ENCODE results near the gene GMNC. TPM values are rescaled to one million over a fixed set of nuclear protein-coding genes. Genes with fewer than 3 reads are reported as not detected.

GMNC gene
- total RNA-seq, 1 donor from 2014 or later = 2.9 TPM

DNA sequence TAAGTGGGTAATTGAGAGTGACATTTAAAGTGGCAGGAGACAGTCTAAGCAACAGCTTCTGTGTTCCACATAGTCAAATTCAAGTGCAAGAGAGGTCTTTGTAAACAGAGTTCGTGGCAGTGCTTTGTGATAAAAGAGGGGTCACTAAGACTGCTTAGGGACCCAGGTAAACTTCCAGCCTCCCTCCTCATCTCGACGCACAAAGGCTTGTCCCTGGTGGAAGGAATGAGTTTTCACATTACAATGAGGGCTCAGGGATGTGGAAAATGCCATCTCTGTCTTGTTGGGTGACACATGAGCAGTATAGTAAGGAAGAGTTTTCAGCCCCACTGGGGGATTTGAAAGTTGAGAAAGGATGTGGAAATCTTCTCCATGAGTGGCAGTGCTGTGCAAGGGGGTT lies 7.3 kb downstream of the GMNC start:
- ATAC-seq (ENCODE audit: poor library complexity) = no peak
- intact Hi-C loops (cut with DNase I) = no loop called here
- no peak for DNase-seq

GRCh38 chr3:190854062-190854461 lies 8.4 kb downstream of the GMNC start:
- DNase-seq (no peak), ATAC-seq (ENCODE audit: poor library complexity) (no peak)
- intact Hi-C loops (cut with DNase I) = no loop called here

DNA sequence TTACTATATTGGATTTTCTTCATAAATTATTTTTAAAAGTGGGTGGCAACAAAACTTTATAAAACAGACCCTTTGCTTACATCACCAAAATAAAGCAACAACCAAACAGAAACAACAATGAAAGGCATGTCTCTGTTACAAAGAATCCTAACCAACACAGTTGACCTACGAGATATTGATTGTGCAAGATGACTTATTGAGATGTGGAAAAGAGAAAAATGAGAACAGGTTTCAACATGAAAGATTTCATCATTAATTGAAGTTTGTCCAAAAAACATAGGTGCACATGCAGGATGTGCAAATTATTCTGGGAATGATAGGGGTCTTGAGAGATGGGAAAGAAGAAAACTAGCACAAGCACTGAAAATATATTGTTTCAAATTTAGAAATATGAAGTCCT lies 9.0 kb downstream of the GMNC start:
- no peak for DNase-seq
- intact Hi-C loops (cut with DNase I) = no loop called here
- ATAC-seq (ENCODE audit: poor library complexity) = no peak

- intact Hi-C loops (cut with DNase I) = no loop called here
- ATAC-seq (ENCODE audit: poor library complexity) = no peak
- DNase-seq = no peak
These were observed 12.9 kb downstream of the GMNC start for GRCh38 chr3:190849607-190850006.

DNA sequence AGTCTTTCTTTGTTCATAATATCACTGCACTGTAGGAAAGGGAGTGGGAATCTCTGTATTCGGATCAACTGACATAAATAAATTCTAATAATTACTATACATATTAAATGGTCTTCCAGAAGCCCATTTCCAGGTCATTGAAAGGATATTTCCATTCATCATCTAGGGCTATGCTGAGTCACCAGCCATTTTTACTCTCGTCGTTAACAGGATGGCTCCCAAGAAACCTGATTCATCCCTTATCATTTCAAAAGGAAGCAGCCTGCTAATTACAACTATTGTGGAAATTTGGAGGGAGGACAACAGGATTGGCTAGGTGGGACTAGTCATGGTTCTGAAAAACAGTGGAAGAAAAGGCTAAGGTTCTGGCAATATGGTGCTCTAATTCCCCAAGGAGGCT lies 13.6 kb downstream of the GMNC start:
- ATAC-seq (ENCODE audit: poor library complexity) (no peak), DNase-seq (no peak)
- intact Hi-C loops (cut with DNase I) = no loop called here

DNA sequence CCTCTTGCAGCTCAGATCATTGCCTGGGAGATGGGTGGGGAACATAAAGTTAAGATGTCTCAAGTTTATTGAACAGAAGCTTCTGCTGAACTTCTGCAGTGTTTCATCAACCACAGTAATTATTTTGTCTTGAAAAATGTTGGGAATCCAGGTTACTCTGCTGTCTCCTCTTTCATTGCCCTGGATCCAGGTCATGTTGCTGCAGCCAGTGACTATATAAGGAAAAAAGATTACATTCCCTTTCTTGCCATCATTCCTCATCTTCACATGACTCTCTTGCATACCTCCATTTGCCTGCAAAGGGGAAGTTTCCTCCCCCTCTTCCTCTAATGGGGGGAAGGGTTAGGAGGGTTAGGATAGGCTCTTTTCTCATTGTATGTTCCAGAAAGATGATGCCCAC lies 15.1 kb downstream of the GMNC start:
- no peak for DNase-seq
- ATAC-seq (ENCODE audit: poor library complexity) = no peak
- intact Hi-C loops (cut with DNase I) = no loop called here

- DNase-seq (no peak), ATAC-seq (ENCODE audit: poor library complexity) (no peak)
- intact Hi-C loops (cut with DNase I) = no loop called here
These were observed 22.3 kb downstream of the GMNC start for GRCh38 chr3:190840146-190840545.

DNA sequence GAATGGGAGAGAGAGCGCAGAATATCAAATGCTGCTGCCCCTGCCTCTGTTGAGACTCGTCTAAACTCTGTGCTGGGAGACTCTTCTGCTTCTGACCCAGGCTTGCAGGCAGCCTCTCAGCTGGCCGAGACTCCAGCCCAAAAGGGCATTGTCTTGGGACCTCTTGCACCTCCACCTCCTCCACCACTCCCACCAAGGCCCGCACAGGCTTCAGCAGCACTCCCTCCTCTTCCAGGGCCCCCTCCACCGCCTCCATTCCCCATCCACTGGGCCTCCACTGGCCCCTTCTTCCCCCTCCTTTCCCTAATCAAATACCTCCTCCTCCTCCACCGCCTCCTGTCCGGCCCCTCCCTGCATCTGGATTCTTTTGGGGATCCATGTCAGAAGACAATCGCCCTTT lies 31.3 kb downstream of the GMNC start:
- ATAC-seq (ENCODE audit: poor library complexity) (no peak), DNase-seq (no peak)
- intact Hi-C loops (cut with DNase I) = no loop called here

GRCh38 chr3:190830031-190830430 lies 32.5 kb downstream of the GMNC start:
- intact Hi-C loops (cut with DNase I) = no loop called here
- no peak for DNase-seq
- ATAC-seq (ENCODE audit: poor library complexity) = no peak

- no peak for ATAC-seq (ENCODE audit: poor library complexity)
- intact Hi-C loops (cut with DNase I) = no loop called here
- no peak for DNase-seq
These were observed 36.5 kb downstream of the GMNC start for GRCh38 chr3:190826018-190826417.

- ATAC-seq (ENCODE audit: poor library complexity) (no peak), DNase-seq (no peak)
- intact Hi-C loops (cut with DNase I) = no loop called here
These were observed 37.0 kb downstream of the GMNC start for GRCh38 chr3:190825386-190826016.

GRCh38 chr3:190811775-190812480 lies 50.6 kb downstream of the GMNC start:
- ATAC-seq (ENCODE audit: poor library complexity) = peak; percentile 32
- intact Hi-C loops (cut with DNase I) = loop anchor here (5.0 kb wide), 1 partner anchor 240 kb away; no protein-coding TSS in a partner anchor
- no peak for DNase-seq

DNA sequence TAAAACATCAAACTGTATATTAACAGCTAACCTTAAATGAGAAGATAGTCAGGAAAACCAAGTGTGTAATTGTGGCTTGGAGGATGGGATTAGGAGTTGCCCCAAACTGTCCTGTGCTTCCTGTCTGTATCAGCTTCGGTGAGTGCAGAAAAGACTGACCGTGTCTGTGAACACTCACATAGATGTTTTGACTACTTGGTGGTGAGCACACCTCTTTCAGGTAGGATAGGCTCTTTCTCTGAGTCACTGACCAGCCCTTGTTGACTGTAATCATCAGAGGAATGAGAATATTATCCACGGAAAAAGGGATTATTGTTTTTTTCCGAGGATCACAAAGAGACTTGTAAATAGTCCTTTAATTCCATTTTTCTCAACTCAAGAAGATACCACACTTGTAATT lies 51.5 kb downstream of the GMNC start:
- ATAC-seq (ENCODE audit: poor library complexity) (no peak), DNase-seq (no peak)
- intact Hi-C loops (cut with DNase I) = loop anchor here (5.0 kb wide), 1 partner anchor 241 kb away; no protein-coding TSS in a partner anchor

- DNase-seq (no peak), ATAC-seq (ENCODE audit: poor library complexity) (no peak)
- intact Hi-C loops (cut with DNase I) = no loop called here
These were observed 53.1 kb downstream of the GMNC start for GRCh38 chr3:190809351-190809750.

DNA sequence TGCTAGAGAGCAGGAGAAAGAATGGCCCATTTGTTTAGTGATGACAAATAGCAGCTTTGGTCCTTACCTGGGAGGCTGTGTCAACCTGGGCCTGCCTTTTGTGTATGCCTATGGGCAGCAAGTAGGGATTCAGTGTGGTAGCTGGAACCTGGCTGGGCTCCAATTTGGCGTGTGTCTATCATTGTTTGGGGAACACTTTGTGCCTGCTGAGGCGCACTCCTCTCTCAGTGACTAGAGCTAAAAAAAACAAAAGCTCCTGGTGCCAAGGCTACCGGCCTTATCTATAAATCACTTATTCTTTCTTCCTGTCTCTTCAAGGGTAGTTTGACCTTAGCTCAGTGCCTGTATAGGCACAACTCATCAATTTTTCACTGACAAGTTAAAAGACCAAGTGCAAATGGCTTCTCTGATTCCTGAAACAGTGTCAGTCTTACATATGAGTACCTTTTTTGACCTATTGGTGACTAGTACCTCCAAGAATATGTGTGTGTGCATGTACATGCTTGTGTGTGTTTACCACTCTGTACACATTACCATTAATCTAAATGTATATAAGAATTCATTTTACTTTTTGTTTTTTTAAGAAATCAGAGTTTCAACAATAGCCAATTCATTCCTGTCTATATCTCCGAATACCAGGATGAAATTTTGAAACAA lies 54.6 kb downstream of the GMNC start:
- DNase-seq (peak; percentile 85), ATAC-seq (ENCODE audit: poor library complexity) (peak; percentile 92)
- intact Hi-C loops (cut with DNase I) = no loop called here
